ENCODE results near the gene ZFPM1.
"Not testable (repeated sequence)": the region's sequence is repeated elsewhere in the genome, so short reads cannot be mapped to it uniquely, and the experiment has no call there.

Gene ZFPM1

DNA sequence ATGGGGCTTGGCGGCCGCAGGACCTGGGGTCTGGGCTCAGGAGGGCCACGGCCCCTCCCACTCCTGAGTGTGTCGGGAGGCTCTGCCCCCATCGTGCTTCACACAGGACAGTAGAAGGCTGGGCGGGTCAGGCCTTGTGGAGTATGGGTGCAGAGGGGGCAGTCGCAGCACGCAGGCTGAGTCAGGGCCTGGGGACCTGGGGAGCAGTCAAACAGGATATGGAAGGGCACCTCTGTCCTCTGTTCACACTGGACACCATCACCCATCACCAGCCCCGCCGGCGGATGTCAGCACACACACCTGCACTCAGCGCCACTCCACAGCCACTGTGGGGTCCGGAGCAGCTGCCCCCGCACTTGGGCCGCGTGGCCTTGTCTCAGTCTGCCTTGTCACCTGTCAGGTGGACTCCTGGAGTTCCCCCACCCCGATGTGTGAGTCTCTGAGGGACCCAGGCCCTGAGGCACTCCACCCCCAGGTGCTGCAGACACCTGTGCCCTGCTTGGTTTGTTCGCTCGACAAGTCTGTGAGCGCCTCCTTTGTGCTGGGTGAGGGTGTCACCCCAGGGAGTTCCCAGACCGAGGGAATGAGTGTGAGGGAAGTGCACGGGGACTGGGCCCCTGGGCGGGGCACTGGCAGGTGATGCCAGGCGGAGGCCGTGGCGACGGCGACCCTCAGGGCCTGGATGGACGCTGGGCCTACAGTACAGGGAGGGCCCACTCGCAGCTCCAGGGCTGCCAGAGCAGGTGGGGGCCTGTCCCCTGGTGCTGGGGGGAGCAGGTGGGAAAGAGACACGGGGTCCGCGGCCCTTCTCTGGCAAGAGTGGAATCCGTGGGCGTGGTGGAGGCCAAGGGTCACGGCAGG is 31.7 kb downstream of the ZFPM1 start:
- DNase-seq: no peak

GRCh38 chr16:88485366-88485741 is 32.3 kb downstream of the ZFPM1 start:
- DNase-seq: not testable (repeated sequence)

DNA sequence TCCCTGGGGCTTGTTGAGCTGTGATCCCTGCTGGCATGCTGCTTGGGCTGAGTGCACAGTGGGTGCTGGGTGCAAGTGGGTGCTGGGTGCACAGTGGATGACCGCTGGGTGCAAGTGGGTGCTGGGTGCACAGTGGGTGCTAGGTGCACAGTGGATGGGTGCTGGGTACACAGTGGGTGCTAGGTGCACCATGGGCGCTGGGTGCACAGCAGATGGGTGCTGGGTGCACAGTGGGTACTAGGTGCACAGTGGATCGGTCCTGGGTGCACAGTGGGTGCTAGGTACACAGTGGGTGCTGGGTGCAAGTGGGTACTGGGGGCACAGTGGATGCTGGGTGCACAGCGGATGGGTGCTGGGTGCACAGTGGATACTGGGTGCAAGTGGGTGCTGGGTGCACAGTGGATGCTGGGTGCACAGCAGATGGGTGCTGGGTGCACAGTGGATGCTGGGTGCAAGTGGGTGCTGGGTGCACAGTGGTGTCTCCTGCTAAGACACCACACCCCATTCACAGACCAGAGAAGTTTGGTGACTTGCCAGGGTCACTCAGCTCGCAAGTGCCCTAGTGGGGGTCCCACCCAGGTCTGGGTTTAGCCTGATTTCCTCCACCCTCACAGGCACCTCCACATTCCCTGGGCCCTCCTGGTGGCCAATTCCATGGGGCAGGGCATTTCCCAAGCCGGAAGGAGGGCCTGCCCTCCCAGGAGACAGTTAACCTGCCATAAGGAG is 33.5 kb downstream of the ZFPM1 start:
- DNase-seq: no peak

DNA sequence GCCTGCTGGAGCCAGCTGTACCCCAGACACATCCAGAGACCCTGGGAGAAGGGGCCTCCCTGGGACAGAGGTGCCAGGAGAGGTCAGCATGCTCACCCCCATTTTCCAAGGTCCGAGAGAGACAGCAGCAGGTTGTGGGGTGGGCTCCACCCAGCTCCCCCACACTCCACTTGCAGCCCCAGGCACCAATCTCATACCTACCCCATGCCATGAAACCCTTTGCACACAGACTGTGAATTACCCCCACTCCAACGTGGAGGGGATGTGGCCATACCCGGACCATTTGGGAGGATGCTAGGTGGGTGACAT is 34.0 kb downstream of the ZFPM1 start:
- no peak for DNase-seq

DNA sequence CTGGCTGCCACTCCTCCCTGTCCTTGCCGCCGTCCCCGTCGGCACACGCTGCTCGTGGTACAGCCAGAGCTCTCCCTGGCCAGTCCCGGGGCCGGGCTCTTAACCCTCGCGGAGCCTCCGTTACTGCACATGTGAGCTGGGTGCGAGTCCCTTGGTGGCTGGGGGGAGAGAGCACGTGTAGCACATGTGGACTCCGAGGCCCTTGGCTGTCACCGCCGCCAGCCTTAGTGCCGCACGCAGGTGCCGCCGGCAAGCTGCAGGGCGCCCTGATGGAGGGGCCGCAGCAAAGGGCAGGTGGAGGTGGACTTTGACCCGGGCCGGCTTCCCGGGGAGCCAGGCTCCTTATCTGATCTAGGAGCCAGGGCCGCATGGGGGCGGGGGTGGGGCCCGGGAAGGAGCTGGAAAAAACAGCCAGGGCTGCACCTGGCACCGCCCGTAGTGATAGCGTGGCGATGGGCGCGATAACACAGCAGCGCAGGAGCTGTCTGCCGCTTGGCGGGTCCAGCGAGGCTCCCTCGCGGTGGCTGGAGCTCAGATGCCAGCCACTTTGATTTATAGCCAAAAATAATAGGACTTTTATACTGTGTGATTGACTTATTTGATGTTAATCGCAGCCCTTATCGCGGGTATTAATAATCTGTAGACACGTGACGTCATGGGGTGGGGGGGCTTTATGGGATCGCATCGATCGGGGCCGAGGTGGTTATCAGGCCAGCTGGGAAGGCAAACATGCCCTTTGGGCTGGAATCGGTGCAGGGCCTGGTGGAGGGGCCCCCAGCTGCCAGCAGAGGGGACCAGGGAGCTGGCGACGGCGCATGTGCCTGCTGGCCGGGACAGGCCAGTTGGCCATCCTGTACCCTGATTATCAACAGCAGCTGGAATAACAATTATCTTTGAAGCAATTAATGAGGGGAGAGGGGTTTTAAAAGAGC is 35.1 kb downstream of the ZFPM1 start:
- DNase-seq: no peak

- DNase-seq: no peak
Measured at GRCh38 chr16:88489163-88489741, 36.2 kb downstream of the ZFPM1 start.

- no peak for DNase-seq
Measured at GRCh38 chr16:88491001-88491559, 38.0 kb downstream of the ZFPM1 start.

DNA sequence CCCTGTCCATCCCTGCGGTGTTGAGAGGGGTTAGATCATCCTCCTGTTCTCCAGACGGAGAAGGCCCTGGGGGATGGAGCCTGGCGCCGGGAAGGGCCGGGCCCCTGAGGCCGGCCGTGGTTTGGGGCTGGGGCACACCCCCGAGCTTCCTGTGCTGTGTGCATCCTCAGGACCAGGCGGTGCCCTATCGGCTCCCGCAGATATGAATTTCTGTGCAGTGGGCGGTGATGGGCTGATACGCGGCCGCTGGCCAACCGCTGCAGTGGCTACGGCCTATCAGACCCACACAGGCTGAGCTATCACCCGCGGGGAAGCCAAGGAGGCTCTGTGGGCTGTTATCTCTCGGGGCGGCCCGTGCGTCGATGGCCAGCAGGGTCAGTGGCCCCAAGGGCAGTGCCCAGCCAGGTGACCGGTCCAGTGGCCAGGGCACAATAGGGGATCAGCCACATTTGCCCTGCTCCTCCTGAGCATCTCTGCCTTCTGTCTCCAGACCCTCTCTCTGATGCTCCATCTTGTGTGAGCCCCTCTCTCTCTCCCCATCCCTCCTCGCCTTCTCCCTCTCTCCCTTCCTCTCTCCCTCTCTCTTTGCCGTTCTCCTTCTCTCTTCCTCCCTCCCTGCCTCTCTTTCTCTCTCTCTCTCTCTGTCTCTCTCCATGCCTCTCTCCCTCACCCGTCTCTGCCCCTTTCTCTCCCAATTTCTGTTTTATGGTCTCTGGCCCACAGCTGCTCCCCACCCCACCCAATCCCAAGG is 38.7 kb downstream of the ZFPM1 start:
- no peak for DNase-seq

GRCh38 chr16:88493879-88494278 is 40.8 kb downstream of the ZFPM1 start:
- no peak for DNase-seq

- DNase-seq: no peak
Measured at GRCh38 chr16:88494335-88495154, 41.5 kb downstream of the ZFPM1 start.

DNA sequence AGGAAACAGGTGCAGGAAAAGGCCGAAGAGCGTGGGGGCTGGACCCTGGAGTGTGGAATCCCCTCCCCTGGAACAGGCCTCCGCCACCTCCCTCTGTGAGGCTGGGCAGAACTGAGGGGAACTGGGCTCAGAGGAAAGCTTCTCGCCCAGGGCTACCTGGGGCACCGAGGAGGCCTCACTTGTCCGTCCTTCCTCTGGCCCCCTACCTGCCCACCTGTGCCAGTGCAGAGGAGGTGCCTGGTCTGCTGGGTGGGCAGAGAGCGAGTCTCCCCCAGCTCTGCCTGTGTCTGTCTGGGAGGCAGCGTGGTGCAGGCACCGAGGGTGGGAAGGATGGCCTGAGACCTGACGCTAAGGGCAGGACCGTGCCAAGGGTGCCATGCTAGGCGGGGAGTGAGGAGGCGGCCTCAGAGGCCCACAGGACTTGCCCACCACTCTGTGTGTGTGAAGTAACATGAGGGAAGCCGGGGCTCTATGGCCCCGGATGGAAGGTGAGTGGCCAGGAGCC is 42.2 kb downstream of the ZFPM1 start:
- DNase-seq: no peak

GRCh38 chr16:88497561-88498462 is 44.7 kb downstream of the ZFPM1 start:
- no peak for DNase-seq

- no peak for DNase-seq
Measured at GRCh38 chr16:88498576-88499208, 45.6 kb downstream of the ZFPM1 start.

GRCh38 chr16:88499292-88499691 is 46.2 kb downstream of the ZFPM1 start:
- DNase-seq: no peak

- DNase-seq: no peak
Measured at GRCh38 chr16:88499836-88500251, 46.8 kb downstream of the ZFPM1 start.

- DNase-seq: no peak
Measured at GRCh38 chr16:88500255-88500661, 47.2 kb downstream of the ZFPM1 start.

DNA sequence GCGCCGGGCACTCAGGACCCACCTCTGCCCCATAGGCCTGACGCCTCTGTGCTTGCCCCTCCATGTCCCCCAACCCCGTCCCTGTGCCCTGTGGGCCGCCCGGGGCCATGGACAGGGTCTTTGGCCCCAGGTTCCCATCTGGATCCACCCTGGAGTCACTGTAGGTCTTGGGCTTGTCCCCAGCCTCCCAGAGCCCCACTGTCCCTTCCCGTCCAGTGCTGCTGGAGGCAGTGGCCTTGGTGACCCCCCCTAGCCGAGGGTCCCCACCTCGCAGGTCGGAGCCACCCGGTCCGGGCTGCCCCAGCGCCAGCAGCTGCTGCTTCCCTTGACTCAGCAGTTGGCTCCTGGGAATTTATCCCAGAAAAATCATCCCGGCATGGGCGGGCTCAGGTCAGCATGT is 49.3 kb downstream of the ZFPM1 start:
- no peak for DNase-seq

DNA sequence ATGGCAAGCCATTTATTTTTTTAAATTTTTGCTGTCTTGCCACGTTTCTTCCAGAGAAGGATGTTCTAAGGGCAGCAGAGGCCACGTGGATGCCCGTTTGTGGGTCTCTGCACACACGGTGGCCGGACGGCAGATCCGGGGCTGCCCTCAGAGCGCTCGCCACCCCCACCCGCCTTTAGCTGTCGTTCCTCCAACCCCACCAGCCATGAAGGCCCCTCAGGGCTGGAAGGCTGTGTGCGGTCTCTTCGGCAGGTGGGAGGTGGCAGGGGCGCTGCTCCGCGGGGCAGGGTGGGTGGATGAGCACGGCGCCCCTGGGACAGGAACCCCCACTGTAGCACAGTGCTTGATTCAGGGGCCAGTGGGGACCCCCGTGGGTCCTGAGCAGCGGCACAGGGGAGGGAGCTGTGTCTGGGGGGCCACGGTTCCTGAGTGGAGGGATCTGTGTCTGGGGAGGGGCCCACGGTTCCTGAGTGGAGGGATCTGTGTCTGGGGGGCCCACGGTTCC is 49.7 kb downstream of the ZFPM1 start:
- no peak for DNase-seq

DNA sequence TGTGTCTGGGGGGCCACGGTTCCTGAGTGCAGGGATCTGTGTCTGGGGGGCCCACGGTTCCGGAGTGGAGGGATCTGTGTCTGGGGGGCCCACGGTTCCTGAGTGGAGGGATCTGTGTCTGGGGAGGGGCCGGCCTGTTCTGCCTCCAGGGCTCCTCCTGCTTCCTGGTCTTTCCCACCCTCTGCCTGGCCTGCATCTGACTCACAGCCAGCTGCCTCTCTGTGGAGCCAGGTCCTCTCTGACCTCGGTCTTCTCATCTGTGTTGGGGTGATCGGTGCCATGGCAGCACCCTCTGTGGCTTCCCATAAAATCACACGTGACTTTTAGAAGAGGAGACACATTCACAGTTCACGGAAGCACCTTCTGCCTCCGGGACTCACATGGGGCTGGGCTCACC is 50.3 kb downstream of the ZFPM1 start:
- no peak for DNase-seq

Data from activated naive CD4-positive, alpha-beta T cell treated with Interleukin-2 at 50 U/mL for 16 hours (primary cell).